SW 1271 (cell line): Measurements from ENCODE around the gene AKAP13.
"Not testable (repeated sequence)": the region's sequence is repeated elsewhere in the genome, so short reads cannot be mapped to it uniquely, and the experiment has no call there.

Experiments used
- DNase-seq, 2 experiments: peaks; one replicate each; lab custom pipeline; 2025; lab: John Stamatoyannopoulos, UW

The AKAP13 gene

GRCh38 chr15:85500729-85501128, 120.3 kb downstream of the AKAP13 start:
- DNase-seq = no peak

- DNase-seq = no peak
Measured at GRCh38 chr15:85501574-85501973, 121.2 kb downstream of the AKAP13 start.

- DNase-seq = no peak
Measured at GRCh38 chr15:85503151-85503799, 122.9 kb downstream of the AKAP13 start.

- DNase-seq = peak; percentile 38 to 73
Measured at GRCh38 chr15:85504749-85505676, 124.6 kb downstream of the AKAP13 start.

- DNase-seq = no peak
Measured at GRCh38 chr15:85507114-85507513, 126.7 kb downstream of the AKAP13 start.

- no peak for DNase-seq
Measured at GRCh38 chr15:85509973-85510372, 129.6 kb downstream of the AKAP13 start.

- DNase-seq = no peak
Measured at GRCh38 chr15:85514413-85514812, 134.0 kb downstream of the AKAP13 start.

GRCh38 chr15:85515212-85515611, 134.8 kb downstream of the AKAP13 start:
- DNase-seq = no peak

GRCh38 chr15:85517086-85517485, 136.7 kb downstream of the AKAP13 start:
- no peak for DNase-seq

- DNase-seq = no peak
Measured at GRCh38 chr15:85518979-85519761, 138.8 kb downstream of the AKAP13 start.

- no peak for DNase-seq
Measured at GRCh38 chr15:85520650-85521049, 140.2 kb downstream of the AKAP13 start.

GRCh38 chr15:85523530-85523929, 143.1 kb downstream of the AKAP13 start:
- DNase-seq = no peak

- DNase-seq = no peak
Measured at GRCh38 chr15:85525755-85526154, 145.4 kb downstream of the AKAP13 start.

GRCh38 chr15:85527895-85528294, 147.5 kb downstream of the AKAP13 start:
- DNase-seq = no peak

- no peak for DNase-seq
Measured at GRCh38 chr15:85530079-85530478, 149.7 kb downstream of the AKAP13 start.

GRCh38 chr15:85531083-85531482, 150.7 kb downstream of the AKAP13 start:
- no peak for DNase-seq

- no peak for DNase-seq
Measured at GRCh38 chr15:85532689-85533088, 152.3 kb downstream of the AKAP13 start.

- no peak for DNase-seq
Measured at GRCh38 chr15:85534031-85534430, 153.6 kb downstream of the AKAP13 start.

- DNase-seq = not testable (repeated sequence)
Measured at GRCh38 chr15:85535533-85536330, 155.3 kb downstream of the AKAP13 start.

- DNase-seq = no peak
Measured at GRCh38 chr15:85536341-85536740, 155.9 kb downstream of the AKAP13 start.

GRCh38 chr15:85539491-85539890, 159.1 kb downstream of the AKAP13 start:
- DNase-seq = no peak
